ENCODE results near the gene JDP2.
"Not testable (repeated sequence)": the region's sequence is repeated elsewhere in the genome, so short reads cannot be mapped to it uniquely, and the experiment has no call there.

Gene JDP2

GRCh38 chr14:75427482-75428229 is at the start of gene JDP2:
JDP2 (plus strand) TSS chr14:75428022; CDS start chr14:75437921, 9,899 bp downstream.
- DNase-seq, result peak; percentile 34 to 73

- no peak for DNase-seq
Measured at GRCh38 chr14:75379246-75379929, 48.4 kb upstream of the JDP2 start.

- DNase-seq, result no peak
Measured at GRCh38 chr14:75379930-75380270, 47.9 kb upstream of the JDP2 start.

- DNase-seq, result no peak
Measured at GRCh38 chr14:75380656-75381055, 47.2 kb upstream of the JDP2 start.

GRCh38 chr14:75381642-75382041 is 46.2 kb upstream of the JDP2 start:
- no peak for DNase-seq

GRCh38 chr14:75383219-75383618 is 44.6 kb upstream of the JDP2 start:
- DNase-seq, result not testable (repeated sequence)

GRCh38 chr14:75383721-75384120 is 44.1 kb upstream of the JDP2 start:
- DNase-seq, result no peak

- DNase-seq, result no peak
Measured at GRCh38 chr14:75389679-75390078, 38.1 kb upstream of the JDP2 start.

GRCh38 chr14:75390183-75390582 is 37.6 kb upstream of the JDP2 start:
- DNase-seq, result no peak

GRCh38 chr14:75391953-75392352 is 35.9 kb upstream of the JDP2 start:
- no peak for DNase-seq

- DNase-seq, result no peak
Measured at GRCh38 chr14:75392686-75393641, 34.9 kb upstream of the JDP2 start.

- DNase-seq, result no peak
Measured at GRCh38 chr14:75393794-75394193, 34.0 kb upstream of the JDP2 start.

- no peak for DNase-seq
Measured at GRCh38 chr14:75395862-75396261, 32.0 kb upstream of the JDP2 start.

- no peak for DNase-seq
Measured at GRCh38 chr14:75399321-75399720, 28.5 kb upstream of the JDP2 start.

- peak in 1 of 2 donors; percentile 41 for DNase-seq
Measured at GRCh38 chr14:75399843-75400775, 27.7 kb upstream of the JDP2 start.

GRCh38 chr14:75401361-75401760 is 26.5 kb upstream of the JDP2 start:
- no peak for DNase-seq

- DNase-seq, result no peak
Measured at GRCh38 chr14:75402867-75403413, 24.9 kb upstream of the JDP2 start.

- DNase-seq, result no peak
Measured at GRCh38 chr14:75404847-75405246, 23.0 kb upstream of the JDP2 start.

GRCh38 chr14:75406102-75406501 is 21.7 kb upstream of the JDP2 start:
- DNase-seq, result no peak

GRCh38 chr14:75406856-75407255 is 21.0 kb upstream of the JDP2 start:
- DNase-seq, result no peak

- no peak for DNase-seq
Measured at GRCh38 chr14:75409316-75410205, 18.3 kb upstream of the JDP2 start.

Data from CD4-positive, alpha-beta T cell treated with Interleukin-4 for 1 hour (primary cell).